HFFc6 (cell line): ENCODE measurements around the gene BOD1. TPM values are rescaled to one million over a fixed set of nuclear protein-coding genes. Genes with fewer than 3 reads are reported as not detected.
A peak's percentile ranks its signal among the peaks of the same experiment; 100 is the strongest.

Source experiments
- DNase-seq: peaks from one replicate; pipeline ENCODE4 v3.0.0-alpha.2; 2018
- H3K27ac Mint-ChIP-seq: 2 replicates; pipeline ENCODE4 v1.8.0; 2020; ENCODE audit warnings: mild to moderate bottlenecking, mixed read lengths
- H3K27me3 Mint-ChIP-seq: 2 replicates; pipeline ENCODE4 v1.8.0; 2021; ENCODE audit warnings: mild to moderate bottlenecking, moderate library complexity, mixed read lengths; ENCODE audit not compliant: insufficient read depth
- H3K36me3 Mint-ChIP-seq: 2 replicates; pipeline ENCODE4 v1.8.0; 2021; ENCODE audit warnings: low read depth, mixed read lengths
- H3K4me1 Mint-ChIP-seq: 2 replicates; pipeline ENCODE4 v1.8.0; 2020; ENCODE audit warnings: low read depth, mixed read lengths
- H3K4me3 Mint-ChIP-seq: 2 replicates; pipeline ENCODE4 v1.8.0; 2020; ENCODE audit warnings: mild to moderate bottlenecking, moderate library complexity, mixed read lengths
- H3K9me3 Mint-ChIP-seq: 2 replicates; pipeline ENCODE4 v1.8.0; 2020; ENCODE audit warnings: mild to moderate bottlenecking, mixed read lengths
- total RNA-seq, 6 experiments: library from RNA; stranded (reverse); fragmentation: NEBNext Ultra II Directional; extraction: Animal tissue kit (Norgen Biotek cat#: 25700); gene quantifications; 2 replicates in 1 of 6; 3 replicates in 5 of 6; pipeline ENCODE4 v1.2.3, GENCODE V29; 2021
- TF ChIP-seq, protein P1 (sequence below): fragments of 200-600 bp; sonication (generic); IDR thresholded peaks from 2 replicates; pipeline ENCODE4 v1.5.0; 2021; ENCODE audit warnings: antibody characterized with exemption, mild to moderate bottlenecking

Gene BOD1
- total RNA-seq, 6 experiments from 2014 or later, result 47.5 to 52.4 (median 50.9) TPM

DNA sequence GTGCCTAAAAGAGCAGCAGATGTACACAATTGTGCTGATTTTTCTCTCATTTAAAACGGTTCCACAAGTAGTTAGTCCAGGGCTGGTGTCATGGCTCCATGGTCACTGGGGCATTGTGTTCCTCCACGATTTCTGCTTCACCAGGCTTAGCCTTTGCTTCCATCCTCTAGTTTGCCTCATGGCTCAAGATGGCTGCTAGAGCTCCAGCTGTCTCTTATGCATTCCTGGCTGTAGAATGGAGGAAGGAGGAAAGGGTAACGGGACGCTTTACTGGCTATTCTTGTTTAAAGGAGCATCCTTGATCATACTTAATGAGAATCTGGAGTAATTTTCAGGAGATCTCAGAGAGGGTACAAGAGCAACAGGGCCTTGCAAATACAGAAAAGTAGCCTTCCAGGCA is 47.7 kb downstream of the BOD1 start:
- Mint-ChIP-seq H3K4me1 (peaks cover 26% of the 10 kb centered on the region), H3K27me3 (peaks cover 5% of the 10 kb centered on the region), H3K4me3 (no peak overlapping the region), H3K36me3 (peaks cover 13% of the 10 kb centered on the region; the same call in 1 of the 2 replicates), H3K27ac (no peak overlapping the region), H3K9me3 (peaks cover 13% of the 10 kb centered on the region)
- no peak for DNase-seq
- TF ChIP-seq, protein P1, sequence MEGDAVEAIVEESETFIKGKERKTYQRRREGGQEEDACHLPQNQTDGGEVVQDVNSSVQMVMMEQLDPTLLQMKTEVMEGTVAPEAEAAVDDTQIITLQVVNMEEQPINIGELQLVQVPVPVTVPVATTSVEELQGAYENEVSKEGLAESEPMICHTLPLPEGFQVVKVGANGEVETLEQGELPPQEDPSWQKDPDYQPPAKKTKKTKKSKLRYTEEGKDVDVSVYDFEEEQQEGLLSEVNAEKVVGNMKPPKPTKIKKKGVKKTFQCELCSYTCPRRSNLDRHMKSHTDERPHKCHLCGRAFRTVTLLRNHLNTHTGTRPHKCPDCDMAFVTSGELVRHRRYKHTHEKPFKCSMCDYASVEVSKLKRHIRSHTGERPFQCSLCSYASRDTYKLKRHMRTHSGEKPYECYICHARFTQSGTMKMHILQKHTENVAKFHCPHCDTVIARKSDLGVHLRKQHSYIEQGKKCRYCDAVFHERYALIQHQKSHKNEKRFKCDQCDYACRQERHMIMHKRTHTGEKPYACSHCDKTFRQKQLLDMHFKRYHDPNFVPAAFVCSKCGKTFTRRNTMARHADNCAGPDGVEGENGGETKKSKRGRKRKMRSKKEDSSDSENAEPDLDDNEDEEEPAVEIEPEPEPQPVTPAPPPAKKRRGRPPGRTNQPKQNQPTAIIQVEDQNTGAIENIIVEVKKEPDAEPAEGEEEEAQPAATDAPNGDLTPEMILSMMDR, result no peak

- no peak overlapping the region for H3K4me3 Mint-ChIP-seq
- H3K9me3 Mint-ChIP-seq, result peaks cover 13% of the 10 kb centered on the region
- TF ChIP-seq, protein P1, result no peak
- no peak overlapping the region for H3K27ac Mint-ChIP-seq
- peaks cover 13% of the 10 kb centered on the region; the same call in 1 of the 2 replicates for H3K36me3 Mint-ChIP-seq
- H3K4me1 Mint-ChIP-seq, result peaks cover 23% of the 10 kb centered on the region
- H3K27me3 Mint-ChIP-seq, result peaks cover 10% of the 10 kb centered on the region
- DNase-seq, result no peak
Observed at GRCh38 chr5:173568128-173568527, 48.3 kb downstream of the BOD1 start.

- H3K9me3 Mint-ChIP-seq, result peaks cover 13% of the 10 kb centered on the region
- peaks cover 13% of the 10 kb centered on the region; the same call in 1 of the 2 replicates for H3K36me3 Mint-ChIP-seq
- H3K4me1 Mint-ChIP-seq, result peaks cover 17% of the 10 kb centered on the region
- peak; percentile 17 for DNase-seq
- TF ChIP-seq, protein P1, result no peak
- H3K4me3 Mint-ChIP-seq, result no peak overlapping the region
- peaks cover 15% of the 10 kb centered on the region for H3K27me3 Mint-ChIP-seq
- no peak overlapping the region for H3K27ac Mint-ChIP-seq
Observed at GRCh38 chr5:173567548-173567947, 48.9 kb downstream of the BOD1 start.

- Mint-ChIP-seq H3K4me3 (no peak overlapping the region), H3K36me3 (peaks cover 26% of the 10 kb centered on the region), H3K27ac (no peak overlapping the region), H3K27me3 (peaks cover 25% of the 10 kb centered on the region), H3K9me3 (peaks cover 26% of the 10 kb centered on the region), H3K4me1 (peaks cover 13% of the 10 kb centered on the region)
- TF ChIP-seq, protein P1, result no peak
- DNase-seq, result no peak
Observed at GRCh38 chr5:173565491-173566072, 50.9 kb downstream of the BOD1 start.

GRCh38 chr5:173564106-173564505 is 52.3 kb downstream of the BOD1 start:
- Mint-ChIP-seq H3K4me3 (no peak overlapping the region), H3K9me3 (peaks cover 39% of the 10 kb centered on the region)
- no peak for DNase-seq

More at GRCh38 chr5:173564106-173564505, 52.3 kb downstream of the BOD1 start:
- H3K4me1 Mint-ChIP-seq, result peaks cover 13% of the 10 kb centered on the region
- TF ChIP-seq, protein P1, result no peak
- no peak overlapping the region for H3K27ac Mint-ChIP-seq
- peaks cover 32% of the 10 kb centered on the region for H3K27me3 Mint-ChIP-seq
- H3K36me3 Mint-ChIP-seq, result peaks cover 35% of the 10 kb centered on the region
